Colon (tissue), 2 donors: ENCODE measurements around the gene MCM7.
A peak's percentile ranks its signal among the peaks of the same experiment; 100 is the strongest.
"Not testable (repeated sequence)": the region's sequence is repeated elsewhere in the genome, so short reads cannot be mapped to it uniquely, and the experiment has no call there.

ENCODE experiments used
- FAIRE-seq: peaks from 2 replicates; lab custom pipeline; 2012; peaks lifted over from hg19 to GRCh38; lab: Jason Lieb, UNC
- donor health status: control.
- donor health status: control.

The MCM7 gene

DNA sequence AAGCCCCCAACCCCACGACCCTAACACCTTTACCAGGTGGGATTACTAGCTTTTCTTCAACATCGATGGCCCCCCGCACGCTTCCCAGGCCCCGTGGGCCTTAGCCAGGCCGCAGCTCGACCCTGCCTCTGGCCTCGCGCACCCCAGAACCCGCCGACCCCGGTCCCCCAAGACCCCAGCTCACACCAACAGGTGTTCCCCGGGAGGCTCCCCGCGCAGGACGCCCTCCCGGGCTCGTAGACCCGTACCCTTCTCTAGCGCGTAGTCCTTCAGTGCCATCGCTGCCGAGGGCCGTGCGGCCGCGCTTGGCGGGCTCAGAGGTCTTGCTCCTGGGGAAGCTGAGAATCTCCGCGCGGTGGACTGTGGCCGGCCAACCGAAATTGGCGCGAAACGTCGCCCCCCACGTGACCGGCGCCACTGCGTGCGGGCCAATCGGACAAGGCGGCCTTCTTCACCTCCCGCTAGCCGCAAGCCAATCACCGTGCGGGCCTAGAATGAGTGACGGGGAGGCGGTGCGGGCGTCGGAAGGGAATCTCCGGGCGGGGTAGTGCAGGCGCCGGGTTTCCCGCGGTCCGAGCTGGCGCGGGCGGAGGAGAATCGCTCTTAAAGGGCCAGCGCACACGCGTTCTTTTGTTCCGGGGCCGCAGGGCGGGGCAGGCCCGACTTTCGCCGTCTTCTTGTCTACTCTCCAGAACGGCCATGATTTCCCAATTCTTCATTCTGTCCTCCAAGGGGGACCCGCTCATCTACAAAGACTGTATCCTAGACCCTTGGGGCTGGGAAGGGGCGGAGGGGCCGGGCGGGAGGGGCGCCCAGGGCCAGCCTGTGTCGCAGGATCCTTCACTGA is at the start of gene MCM7, which contains the start of gene AP4M1:
Gene MCM7 (minus strand): TSS at position 382 of the 847 bp plus-strand sequence. CDS start 103 bp downstream, at position 279.
Gene AP4M1 (plus strand): TSS at position 628 of the 847 bp plus-strand sequence. CDS start 72 bp downstream, at position 700.
- no peak for FAIRE-seq

DNA sequence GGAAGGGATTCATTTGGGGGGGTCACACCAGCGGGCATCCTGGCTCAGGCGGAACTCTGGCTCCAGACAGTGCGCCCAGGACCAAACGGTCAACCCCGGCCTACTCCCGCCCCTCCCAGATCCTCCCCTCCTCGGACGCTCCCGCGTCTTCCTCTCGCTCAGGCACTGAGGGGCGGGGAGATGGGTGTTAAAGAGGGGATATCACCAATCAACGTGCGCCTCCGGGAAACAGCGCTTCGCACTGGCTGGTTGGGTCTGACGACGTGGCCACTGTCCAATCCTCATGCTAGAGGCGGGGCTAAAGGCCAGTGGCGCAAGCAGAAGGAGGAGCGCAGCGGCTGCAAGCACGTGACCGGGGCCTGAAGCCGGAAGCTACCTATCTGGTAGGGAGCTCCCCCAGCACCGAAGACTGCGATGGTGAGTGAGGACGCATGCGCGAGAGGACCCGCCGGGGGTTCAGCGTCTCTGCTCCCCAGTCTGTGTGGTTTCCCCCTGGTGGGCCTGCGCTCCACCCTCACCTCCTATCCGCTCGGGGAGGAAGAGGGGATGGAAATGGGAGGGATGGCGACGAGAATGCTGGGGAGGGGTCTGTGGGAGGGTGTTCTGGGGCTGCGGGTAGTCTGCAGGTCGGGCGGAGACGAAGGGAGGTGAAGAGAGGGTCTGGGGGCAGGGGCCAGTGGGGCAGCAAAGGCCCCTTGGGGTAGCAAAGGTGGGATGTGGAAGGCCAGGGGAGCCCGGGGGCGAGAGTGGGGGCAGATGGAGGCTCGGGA is 47.5 kb upstream of the MCM7 start, which contains the start of gene LAMTOR4:
Gene LAMTOR4 (plus strand): TSS at position 360 of the 770 bp plus-strand sequence. CDS start 55 bp downstream, at position 415.
- FAIRE-seq, result peak; percentile 5

DNA sequence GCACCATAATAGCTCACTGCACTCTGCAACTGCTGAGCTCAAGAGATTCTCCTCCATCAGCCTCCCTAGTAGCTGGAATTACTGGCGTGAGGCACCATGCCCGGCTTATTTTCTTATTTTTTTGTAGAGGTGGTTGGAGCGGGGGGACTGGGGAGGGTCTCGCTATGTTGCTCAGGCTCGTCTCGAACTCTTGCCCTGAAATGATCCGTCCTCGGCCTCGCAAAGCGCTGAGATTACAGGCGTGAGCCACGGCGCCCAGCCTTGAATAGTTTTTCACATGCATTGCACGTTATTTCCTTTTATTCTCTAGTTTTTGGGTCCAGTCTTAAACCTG is 47.0 kb upstream of the MCM7 start:
- no peak for FAIRE-seq

DNA sequence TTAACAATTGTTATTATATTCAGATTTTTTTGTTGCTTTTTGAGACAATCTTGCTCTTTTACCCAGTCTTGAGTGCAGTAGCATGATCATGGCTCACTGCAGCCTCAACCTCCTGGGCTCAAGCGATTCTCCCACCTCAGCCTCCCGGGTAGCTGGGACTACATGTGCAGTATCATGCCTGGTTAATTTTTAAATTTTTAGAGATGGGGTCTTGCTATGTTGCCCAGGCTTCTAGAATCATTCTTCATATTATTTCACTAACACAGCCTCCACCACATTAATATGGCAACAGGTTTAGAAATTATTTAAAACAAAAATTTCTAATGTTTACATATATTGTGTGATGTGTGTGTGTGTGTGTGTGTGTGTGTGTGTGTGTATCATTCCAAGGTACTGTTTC is 46.1 kb upstream of the MCM7 start:
- no peak for FAIRE-seq

DNA sequence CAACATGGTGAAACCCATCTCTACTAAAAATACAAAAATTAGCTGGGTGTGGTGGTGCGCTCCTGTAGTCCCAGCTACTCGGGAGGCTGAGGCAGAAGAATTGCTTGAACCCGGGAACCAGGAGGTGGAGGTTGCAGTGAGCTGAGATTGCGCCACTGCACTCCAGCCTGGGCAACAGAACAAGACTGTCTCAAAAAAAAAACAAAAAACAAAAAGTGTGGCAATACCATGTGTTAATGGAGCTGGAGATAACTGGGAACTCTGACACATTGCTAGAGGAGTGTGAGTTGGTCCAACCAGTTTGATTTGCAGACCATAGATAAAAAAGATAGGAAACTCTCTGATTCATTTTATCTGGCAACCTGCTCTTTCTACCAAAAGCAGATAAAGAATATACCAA is 45.2 kb upstream of the MCM7 start:
- not testable (repeated sequence) for FAIRE-seq

DNA sequence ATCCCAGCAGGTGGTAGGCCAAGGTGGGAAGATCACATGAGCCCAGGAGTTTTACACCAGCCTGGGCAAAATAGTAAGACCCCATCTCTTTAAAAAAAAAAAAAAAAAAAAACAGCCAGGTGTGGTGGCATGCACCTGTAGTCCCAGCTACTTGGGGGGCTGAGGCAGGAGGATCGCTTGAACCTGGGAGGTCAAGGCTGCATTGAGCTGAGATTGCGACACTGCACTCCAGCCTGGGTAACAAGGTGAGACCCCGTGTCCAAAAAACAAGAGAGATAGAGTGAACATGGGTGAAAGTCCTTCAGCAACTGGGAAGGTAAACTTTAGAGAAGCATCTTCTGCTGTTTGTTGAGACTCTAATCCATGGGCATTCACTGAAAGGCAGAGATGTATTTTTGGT is 41.3 kb upstream of the MCM7 start:
- no peak for FAIRE-seq

DNA sequence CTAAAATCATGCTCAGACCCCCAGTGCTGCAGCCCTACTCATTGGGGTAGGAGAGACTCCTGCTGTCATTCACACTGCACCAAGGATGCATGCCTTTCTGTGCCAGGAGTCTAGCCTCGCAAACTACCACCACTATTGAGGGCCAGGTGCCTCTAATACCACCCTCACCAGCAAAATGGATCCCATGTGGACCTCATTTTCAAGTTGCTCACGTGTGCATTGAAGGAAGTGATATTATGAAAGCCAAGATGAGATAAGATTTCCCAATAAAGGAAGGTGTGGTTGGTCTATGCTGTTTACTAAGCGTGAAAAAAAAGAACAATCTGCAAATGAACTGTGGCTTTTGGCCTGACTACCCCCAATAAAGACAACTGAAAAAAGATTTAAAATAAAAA is 40.4 kb upstream of the MCM7 start:
- no peak for FAIRE-seq

DNA sequence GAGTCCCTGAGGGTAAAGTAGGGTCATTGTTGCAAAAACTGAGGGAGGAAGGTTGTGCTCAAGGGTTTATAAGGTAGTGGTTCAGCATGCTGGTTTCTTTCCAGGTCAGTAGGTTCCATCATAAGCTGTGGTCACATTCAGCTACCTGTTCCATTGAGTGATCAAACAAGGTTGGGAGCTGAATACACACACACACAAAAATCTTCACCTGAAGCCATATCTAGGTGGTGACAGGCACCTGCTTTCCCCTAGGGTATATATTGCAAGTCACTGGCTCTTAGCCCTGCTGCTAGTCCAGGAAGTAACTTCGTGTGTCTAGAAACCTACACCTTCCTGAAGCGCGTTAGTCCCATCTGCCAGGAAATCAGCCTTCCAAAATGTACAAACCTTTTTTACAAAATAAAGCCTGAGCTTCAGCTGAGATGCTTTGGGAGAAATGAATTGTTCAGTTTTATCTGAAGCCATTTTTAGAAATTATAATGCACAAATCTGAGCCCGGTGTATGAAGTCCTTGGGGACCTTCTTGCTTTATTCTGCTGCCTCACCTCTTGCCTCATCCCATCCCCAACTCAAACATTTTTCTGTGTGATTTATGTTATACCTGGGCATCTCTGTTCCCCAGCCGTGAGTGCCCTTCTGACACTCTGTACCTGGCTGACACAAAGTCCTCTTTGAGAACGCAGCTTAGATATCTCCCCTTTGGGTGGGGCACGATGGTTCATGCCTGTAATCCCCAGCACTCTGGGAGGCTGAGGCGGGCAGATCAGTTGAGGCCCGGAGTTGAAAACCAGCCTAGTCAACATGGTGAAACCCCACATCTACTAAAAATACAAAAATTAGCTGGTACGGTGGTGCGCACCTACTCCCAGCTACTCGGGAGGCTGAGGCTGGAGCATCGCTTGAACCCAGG is 36.9 kb upstream of the MCM7 start:
- no peak for FAIRE-seq

DNA sequence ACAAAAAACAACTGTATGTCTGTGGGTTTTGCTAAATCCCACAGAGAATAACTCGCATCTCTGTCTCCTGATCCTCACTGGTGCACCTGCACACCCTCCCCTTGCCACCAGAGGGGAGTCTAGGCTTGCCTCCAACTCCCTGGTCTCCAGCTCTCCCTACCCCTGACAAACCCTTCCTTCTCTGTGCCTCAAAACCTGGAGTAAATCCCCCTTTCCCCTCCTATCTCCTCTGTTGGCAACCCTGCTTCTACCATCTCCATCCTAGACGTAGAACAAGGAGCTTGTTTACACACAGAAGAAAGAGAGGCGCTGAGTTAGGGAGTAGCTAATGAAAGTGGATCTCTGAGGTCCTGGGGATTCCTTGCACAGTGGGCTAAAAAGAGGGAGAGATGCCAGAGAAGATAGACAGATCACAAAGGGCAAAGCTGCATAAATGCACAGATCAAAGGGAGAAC is 31.5 kb upstream of the MCM7 start:
- no peak for FAIRE-seq

DNA sequence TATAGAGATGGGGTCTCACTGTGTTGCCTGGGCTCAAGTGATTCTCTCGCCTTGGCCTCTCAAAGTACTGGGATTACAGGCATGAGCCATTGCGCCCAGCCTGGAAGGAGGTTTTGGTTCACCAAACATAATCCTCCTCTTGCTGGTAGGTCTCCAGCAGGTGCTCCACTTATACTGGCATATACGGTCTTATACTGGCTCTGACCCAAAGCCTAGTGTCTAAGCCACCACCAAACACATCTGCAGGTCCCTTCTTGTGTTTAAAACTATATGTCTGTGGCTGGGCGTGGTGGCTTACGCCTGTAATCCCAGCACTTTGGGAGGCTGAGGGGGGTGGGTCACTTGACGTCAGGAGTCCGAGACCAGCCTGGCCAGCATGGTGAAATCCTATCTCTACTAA is 30.9 kb upstream of the MCM7 start:
- no peak for FAIRE-seq

DNA sequence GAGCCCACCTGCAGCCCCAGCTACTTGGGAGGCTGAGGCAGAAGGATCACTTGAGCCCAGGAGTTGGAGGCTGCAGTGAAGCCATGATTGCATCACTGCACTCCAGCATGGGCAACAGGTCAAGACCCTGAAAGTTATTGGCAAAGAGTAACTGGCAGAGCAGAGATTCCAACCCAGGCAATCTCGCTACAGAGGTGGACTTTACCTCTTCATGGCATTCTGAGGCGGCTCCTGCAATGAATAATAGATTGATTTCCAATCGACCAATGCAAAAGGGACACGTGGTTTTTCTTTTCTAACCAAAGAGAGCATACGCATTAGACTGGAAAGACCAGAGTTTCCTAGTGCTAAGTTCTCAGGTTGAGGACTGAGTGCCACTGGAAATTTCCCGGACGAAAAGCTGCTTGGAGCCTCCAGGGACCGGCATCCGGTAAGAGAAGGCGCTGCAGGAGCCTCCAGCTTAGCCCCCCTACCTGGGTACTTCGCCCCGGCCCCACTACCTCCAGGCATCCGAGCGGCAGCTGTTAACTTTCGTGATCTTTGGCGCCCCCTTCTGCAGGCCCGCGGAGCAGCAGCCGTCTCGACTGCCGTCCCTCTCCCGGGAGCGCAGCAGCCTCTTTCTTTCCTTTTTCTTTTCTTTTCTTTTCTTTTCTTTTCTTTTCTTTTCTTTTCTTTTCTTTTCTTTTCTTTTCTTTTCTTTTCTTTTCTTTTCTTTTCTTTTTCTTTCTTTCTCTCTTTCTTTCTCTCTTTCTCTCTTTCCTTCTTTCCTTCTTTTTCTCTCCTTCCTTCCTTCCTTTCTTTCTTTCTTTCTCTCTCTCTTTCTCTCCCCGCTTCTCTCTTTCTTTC is 29.6 kb upstream of the MCM7 start:
- FAIRE-seq, result no peak

DNA sequence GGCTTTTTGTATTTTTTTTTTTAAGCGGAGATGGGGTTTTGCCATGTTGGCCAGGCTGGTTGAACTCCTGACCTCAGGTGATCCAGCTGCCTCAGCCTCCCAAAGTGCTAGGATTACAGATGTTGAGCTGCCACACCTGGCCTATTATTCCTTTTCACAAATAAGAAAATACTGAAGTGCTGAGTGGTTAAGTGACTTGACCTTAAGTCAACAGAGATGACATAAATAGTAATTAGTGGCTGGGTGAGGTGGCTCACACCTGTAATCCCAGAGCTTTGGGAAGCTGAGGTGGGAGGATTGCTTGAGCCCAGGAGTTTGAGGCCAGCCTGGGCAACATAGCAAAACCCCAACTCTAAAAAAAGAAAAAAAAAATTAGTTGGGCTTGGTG is 29.0 kb upstream of the MCM7 start:
- not testable (repeated sequence) for FAIRE-seq

DNA sequence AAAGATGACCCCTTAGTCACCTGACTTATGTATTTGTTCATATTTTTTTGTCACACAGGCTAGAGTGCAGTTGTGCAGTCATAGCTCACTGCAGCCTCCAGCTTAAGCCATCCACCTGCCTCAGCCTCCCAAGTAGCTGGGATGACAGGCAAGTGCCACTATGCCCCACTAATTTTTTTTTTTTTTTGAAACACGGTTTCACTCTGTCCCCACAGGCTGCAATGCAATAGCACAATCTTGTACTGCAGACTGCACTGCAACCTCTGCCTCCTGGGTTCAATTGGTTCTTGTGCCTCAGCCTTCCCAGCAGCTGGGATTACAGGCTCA is 27.4 kb upstream of the MCM7 start:
- FAIRE-seq, result no peak

DNA sequence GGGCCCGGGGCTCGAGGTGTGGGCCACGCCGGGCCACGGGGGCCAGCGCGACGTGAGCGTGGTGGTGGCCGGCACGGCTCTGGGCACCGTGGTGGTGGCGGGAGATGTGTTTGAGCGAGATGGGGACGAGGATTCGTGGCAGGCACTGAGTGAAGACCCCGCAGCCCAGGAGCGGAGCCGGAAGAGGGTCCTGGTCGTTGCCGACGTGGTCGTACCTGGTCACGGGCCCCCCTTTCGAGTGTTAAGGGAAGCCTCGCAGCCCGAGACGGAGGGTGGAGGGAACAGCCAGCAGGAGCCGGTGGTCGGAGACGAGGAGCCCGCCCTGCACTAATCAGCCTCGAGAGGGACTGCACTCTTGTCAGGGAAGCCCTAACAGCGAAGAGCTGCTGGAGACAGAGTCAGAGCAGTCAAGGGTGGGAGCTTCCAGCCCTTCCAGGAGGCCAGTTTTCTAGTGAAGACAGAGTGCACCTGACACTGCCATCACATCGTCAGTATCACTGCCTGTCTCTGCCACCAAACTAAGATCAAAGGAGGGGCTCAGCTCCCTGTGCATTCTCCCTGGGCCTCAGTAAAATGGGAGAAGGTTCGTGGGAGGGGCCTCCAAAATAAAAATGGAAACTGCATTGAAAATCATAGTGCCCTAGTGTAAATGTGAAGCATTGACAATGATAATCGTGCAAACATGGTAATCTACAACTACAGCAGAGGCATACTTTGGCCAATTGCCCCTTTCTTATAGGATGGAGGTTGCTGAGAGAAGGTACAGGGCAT is 26.9 kb upstream of the MCM7 start:
- FAIRE-seq, result no peak

DNA sequence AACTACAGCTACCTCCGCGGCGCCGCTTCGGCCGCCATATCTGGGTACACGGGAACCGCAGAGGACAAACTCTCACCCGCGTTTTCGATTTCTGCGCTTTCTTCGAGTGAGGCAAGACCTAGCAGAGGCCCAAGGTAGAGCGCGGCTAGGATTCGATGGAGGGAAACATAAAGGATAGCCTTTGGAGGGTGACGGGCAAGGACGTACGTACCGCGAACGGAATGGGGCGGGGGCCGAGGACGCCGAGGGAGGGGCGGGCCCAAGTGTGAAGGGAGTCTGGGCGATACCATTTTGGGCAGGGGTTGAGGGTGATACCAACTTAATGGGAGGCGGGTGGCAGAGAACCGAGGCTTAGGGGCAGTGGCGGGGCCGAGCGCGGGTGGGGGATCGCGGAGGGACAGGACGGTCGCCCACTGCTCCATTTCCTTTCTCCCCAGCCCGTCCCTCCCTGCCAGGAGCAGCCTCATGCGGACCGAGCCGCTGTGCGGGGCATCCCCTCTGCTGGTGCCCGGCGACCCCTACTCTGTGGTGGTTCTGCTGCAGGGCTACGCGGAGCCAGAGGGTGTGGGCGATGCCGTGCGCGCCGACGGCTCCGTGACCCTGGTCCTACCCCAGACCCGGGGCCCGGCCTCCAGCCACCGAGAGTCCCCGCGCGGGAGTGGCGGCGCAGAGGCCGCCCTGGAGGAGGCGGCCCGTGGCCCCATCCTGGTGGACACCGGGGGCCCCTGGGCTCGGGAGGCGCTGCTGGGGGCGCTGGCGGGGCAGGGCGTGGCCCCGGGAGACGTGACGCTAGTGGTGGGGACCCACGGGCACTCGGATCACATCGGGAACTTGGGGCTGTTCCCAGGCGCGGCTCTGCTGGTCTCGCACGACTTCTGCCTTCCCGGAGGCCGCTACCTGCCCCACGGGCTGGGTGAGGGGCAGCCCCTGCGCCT is 26.0 kb upstream of the MCM7 start, which contains the start of gene MBLAC1:
Gene MBLAC1 (plus strand): TSS at position 37 of the 935 bp plus-strand sequence. CDS start 429 bp downstream, at position 466.
- no peak for FAIRE-seq

DNA sequence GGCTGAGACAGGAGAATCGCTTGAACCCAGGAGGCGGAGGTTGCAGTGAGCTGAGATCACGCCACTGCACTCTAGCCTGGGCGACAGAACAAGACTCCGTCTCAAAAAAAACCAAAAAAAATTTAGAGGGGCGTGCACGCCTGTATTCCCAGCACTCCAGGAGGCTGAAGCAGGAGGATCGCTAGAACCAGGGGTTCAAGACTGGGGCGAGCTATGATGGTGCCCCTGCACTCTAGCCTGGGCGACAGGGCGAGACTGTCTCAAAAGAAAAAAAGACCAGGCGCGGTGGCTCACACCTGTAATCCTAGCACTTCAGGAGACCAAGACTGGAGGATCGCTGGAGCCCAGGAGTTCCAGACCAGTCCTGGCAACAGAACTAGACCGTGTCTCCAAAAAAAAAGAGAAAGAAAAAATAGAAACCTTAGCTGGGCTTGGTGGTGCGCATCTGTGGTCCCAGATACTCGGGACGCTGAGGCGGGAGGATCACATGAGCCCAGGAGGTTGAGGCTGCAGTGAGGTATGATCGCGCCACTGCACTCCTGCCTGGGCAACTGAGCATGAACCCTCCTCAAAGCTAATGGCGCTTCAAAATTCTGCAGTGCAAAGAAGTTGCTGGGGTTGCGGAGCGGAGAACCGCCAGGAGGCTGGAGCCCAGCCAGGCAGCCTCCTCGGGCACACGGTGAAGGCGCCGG is 25.2 kb upstream of the MCM7 start:
- no peak for FAIRE-seq

DNA sequence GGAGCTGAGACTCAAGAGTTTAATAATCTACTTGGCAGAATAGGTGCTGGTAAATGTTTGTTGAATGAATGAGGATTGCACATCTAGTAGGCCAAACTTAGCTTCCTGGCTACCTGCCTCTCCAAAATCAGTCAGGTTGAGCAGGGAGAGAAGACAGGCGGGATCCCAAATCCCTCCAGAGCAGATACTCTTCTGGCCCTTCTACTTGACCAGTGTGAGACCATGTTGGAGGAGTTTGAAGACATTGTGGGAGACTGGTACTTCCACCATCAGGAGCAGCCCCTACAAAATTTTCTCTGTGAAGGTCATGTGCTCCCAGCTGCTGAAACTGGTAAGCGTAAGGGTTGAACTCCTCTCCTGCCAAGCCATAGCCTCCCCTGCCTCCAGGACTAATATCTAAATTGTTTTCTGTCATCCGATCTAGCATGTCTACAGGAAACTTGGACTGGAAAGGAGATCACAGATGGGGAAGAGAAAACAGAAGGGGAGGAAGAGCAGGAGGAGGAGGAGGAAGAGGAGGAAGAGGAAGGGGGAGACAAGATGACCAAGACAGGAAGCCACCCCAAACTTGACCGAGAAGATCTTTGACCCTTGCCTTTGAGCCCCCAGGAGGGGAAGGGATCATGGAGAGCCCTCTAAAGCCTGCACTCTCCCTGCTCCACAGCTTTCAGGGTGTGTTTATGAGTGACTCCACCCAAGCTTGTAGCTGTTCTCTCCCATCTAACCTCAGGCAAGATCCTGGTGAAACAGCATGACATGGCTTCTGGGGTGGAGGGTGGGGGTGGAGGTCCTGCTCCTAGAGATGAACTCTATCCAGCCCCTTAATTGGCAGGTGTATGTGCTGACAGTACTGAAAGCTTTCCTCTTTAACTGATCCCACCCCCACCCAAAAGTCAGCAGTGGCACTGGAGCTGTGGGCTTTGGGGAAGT is 23.4 kb upstream of the MCM7 start:
- no peak for FAIRE-seq
